HepG2 (cell line): ENCODE results near the gene SMCO4. TPM values are rescaled to one million over a fixed set of nuclear protein-coding genes. Genes with fewer than 3 reads are reported as not detected.

Experiments used
- ATAC-seq: fragments of 200-7000 bp; cut with Tn5 transposase; 3 replicates; pipeline ENCODE4 v1.9.1; 2020; ENCODE audit warnings: mild to moderate bottlenecking, moderate library complexity
- BruUV-seq: library from RNA; stranded (reverse); fragments of 400-500 nt; replicated peaks from 2 replicates; lab custom pipeline; 2021; lab: Mats Ljungman, UMichigan
- CTCF ChIA-PET: fragments of 300-600 bp; formaldehyde crosslinking; extraction: SDS; loops from one replicate; lab custom pipeline; 2021; ENCODE audit warnings: low total read pairs, inconsistent platforms, low intra/inter-chr PET ratio; lab: Yijun Ruan, JAX
- POLR2A ChIA-PET: fragments of 350-600 bp; sonication (Branson Sonifier 250); formaldehyde crosslinking; loops from one replicate; lab custom pipeline; 2020; ENCODE audit warnings: antibody characterized with exemption, inconsistent platforms; lab: Yijun Ruan, JAX
- DNase-seq: peaks from one replicate; pipeline ENCODE4 v3.0.0-alpha.2; 2015; ENCODE audit warnings: low spot score
- FAIRE-seq: peaks from 3 replicates; lab custom pipeline; 2011; peaks lifted over from hg19 to GRCh38; lab: Jason Lieb, UNC
- H2AFZ ChIP-seq: one replicate; pipeline ENCODE4 v1.6.1; 2011; ENCODE audit warnings: low read length, inconsistent platforms
- H3K27ac ChIP-seq: fragments of 300-600 bp; 3 replicates; pipeline ENCODE4 v1.8.0; 2011; ENCODE audit warnings: mixed run types, mild to moderate bottlenecking, mixed read lengths, low read length, inconsistent platforms; ENCODE audit not compliant: insufficient read depth; ENCODE audit errors: extremely low read length
- H3K27me3 ChIP-seq, 2 experiments: fragments of 200-600 bp in 1 of 2; 2 replicates in 1 of 2; 3 replicates in 1 of 2; pipeline versions ENCODE4 v1.6.0 to v1.8.0; 2011; ENCODE audit warnings: low read length in 2 of 2, mild to moderate bottlenecking in 2 of 2, moderate library complexity in 2 of 2, inconsistent platforms in 1 of 2; ENCODE audit not compliant: insufficient read depth in 2 of 2, control insufficient read depth in 1 of 2
- H3K36me3 ChIP-seq, 2 experiments: fragments of 200-600 bp in 1 of 2; replicated peaks in 1 of 2; 2 replicates in 1 of 2; 3 replicates in 1 of 2; pipeline versions ENCODE4 v1.5.1 to v1.8.0; 2011; ENCODE audit warnings: low read length in 2 of 2, inconsistent platforms in 1 of 2; ENCODE audit not compliant: insufficient read depth in 2 of 2, control insufficient read depth in 1 of 2
- H3K4me1 ChIP-seq: 2 replicates; pipeline ENCODE4 v1.5.1; 2012; ENCODE audit warnings: low read length, inconsistent platforms; ENCODE audit not compliant: insufficient read depth
- H3K4me2 ChIP-seq: 2 replicates; pipeline ENCODE4 v1.6.0; 2011; ENCODE audit warnings: low read depth, low read length, inconsistent platforms
- H3K4me3 ChIP-seq, 3 experiments: fragments of 200-600 bp in 1 of 3; sonication (generic), shearing (Covaris generic) in 1 of 3; replicated peaks in 1 of 3; 2 replicates each; pipeline ENCODE4 v1.5.1; 2011 to 2016; ENCODE audit warnings: low read length in 3 of 3, inconsistent platforms in 2 of 3, low read depth in 2 of 3, mild to moderate bottlenecking in 2 of 3, control low read depth in 1 of 3, mixed read lengths in 1 of 3; ENCODE audit not compliant: insufficient read depth in 1 of 3
- H3K79me2 ChIP-seq: one replicate; pipeline ENCODE4 v1.6.1; 2011; ENCODE audit warnings: low read length, inconsistent platforms; ENCODE audit not compliant: insufficient read depth
- H3K9ac ChIP-seq: 2 replicates; pipeline ENCODE4 v1.6.0; 2011; ENCODE audit warnings: mild to moderate bottlenecking, low read depth, low read length, inconsistent platforms; ENCODE audit not compliant: insufficient read depth
- H3K9me3 ChIP-seq: 2 replicates; pipeline ENCODE4 v1.5.1; 2012; ENCODE audit warnings: mild to moderate bottlenecking, low read length
- H4K20me1 ChIP-seq: 2 replicates; pipeline ENCODE4 v1.6.0; 2011; ENCODE audit warnings: inconsistent platforms, mild to moderate bottlenecking, low read length, moderate library complexity; ENCODE audit not compliant: insufficient read depth
- FOXM1 ChIP-seq: sonication (generic); formaldehyde crosslinking; IDR thresholded peaks from 2 replicates; pipeline ENCODE4 v1.5.0; 2020; ENCODE audit warnings: missing genetic modification reagents
- KDM5A ChIP-seq: fragments of 200-600 bp; sonication (generic); IDR thresholded peaks from 2 replicates; pipeline ENCODE4 v1.7.0; 2018; ENCODE audit warnings: antibody characterized with exemption, mild to moderate bottlenecking, low read length, borderline replicate concordance
- MAFK ChIP-seq, 2 experiments: IDR thresholded peaks in 1 of 2; conservative IDR thresholded peaks in 1 of 2; 2 replicates each; pipeline ENCODE4 v1.6.1; 2011; ENCODE audit warnings: improper control_type of control experiment in 2 of 2, low read length in 2 of 2
- MBD4 ChIP-seq: IDR thresholded peaks from 2 replicates; pipeline ENCODE4 v1.6.1; 2012; ENCODE audit warnings: low read length, inconsistent platforms, borderline replicate concordance
- PITX1 ChIP-seq: sonication (generic); formaldehyde crosslinking; IDR thresholded peaks from 2 replicates; pipeline ENCODE4 v1.5.1; 2020; ENCODE audit warnings: mild to moderate bottlenecking, missing genetic modification reagents
- STAG1 ChIP-seq: sonication (generic); formaldehyde crosslinking; IDR thresholded peaks from 2 replicates; pipeline ENCODE4 v1.4.0; 2020; ENCODE audit warnings: missing genetic modification reagents
- TFDP2 ChIP-seq: sonication (generic); formaldehyde crosslinking; IDR thresholded peaks from 2 replicates; pipeline ENCODE4 v1.4.0; 2020; ENCODE audit warnings: missing genetic modification reagents
- TOPORS ChIP-seq: sonication (generic); formaldehyde crosslinking; IDR thresholded peaks from 2 replicates; pipeline ENCODE4 v1.8.0; 2023; ENCODE audit warnings: mild to moderate bottlenecking, missing genetic modification reagents
- ZBTB44 ChIP-seq: sonication (generic); formaldehyde crosslinking; IDR thresholded peaks from 2 replicates; pipeline ENCODE4 v1.4.0; 2020; ENCODE audit warnings: missing genetic modification reagents
- ZNF281 ChIP-seq: sonication (generic); formaldehyde crosslinking; IDR thresholded peaks from 2 replicates; pipeline ENCODE4 v1.4.0; 2020; ENCODE audit warnings: missing genetic modification reagents, borderline replicate concordance
- ZNF562 ChIP-seq: sonication (generic); formaldehyde crosslinking; IDR thresholded peaks from 2 replicates; pipeline ENCODE4 v1.8.0; 2022; ENCODE audit warnings: missing genetic modification reagents, borderline replicate concordance
- WGBS: methylation state at CpG from one replicate; pipeline ENCODE4 v1.1.6; 2017; ENCODE audit warnings: low lambda C conversion rate; 5-methylcytosine and 5-hydroxymethylcytosine counted together
- in situ Hi-C: cut with HindIII; loops from 2 replicates; pipeline ENCODE4 v1.10.0; 2017; ENCODE audit warnings: low pct_unique_long_range_greater_than_20kb; ENCODE audit not compliant: extremely low pct_ligation_motif_present
- intact Hi-C: fragments of 100-400 bp; cut with micrococcal nuclease; formaldehyde crosslinking; loops from one replicate; pipeline ENCODE4 v1.10.0; 2022; ENCODE audit not compliant: unreplicated experiment
- polyA plus RNA-seq, 8 experiments: library from polyadenylated mRNA; depleted of rRNA in 3 of 8; stranded (reverse) in 7 of 8; unstranded in 1 of 8; fragments of >200 nt; fragmentation: Illumina TruSeq in 4 of 8; extraction: Trizol in 4 of 8; gene quantifications; 2 replicates each; pipeline versions ENCODE4 v1.2.1 to v1.2.3, GENCODE V29; 2011 to 2016; ENCODE audit warnings: low read depth in 4 of 8, missing spikeins in 1 of 8, mixed read lengths in 1 of 8; ENCODE audit not compliant: insufficient read depth in 1 of 8
- total RNA-seq, 5 experiments: library from RNA; depleted of rRNA; stranded (reverse); fragments of >200 nt; fragmentation: Illumina TruSeq; extraction: Trizol; gene quantifications; 2 replicates each; pipeline ENCODE4 v1.2.3, GENCODE V29; 2016; ENCODE audit warnings: low read depth in 1 of 5

The SMCO4 gene
- total and polyA plus RNA-seq, 2 of the 13 experiments (the other 11 are each of a cell fraction or from before 2014, with no cell fraction given), result 10.6 to 28.5 TPM

- TF ChIP-seq TFDP2 (CRISPR knock-in tag), result no peak
- no peak for TF ChIP-seq STAG1 (CRISPR knock-in tag)
Measured at GRCh38 chr11:93481279-93481678, 61.9 kb downstream of the SMCO4 start (continued).

GRCh38 chr11:93480756-93481155 is 62.4 kb downstream of the SMCO4 start:
- H3K9ac ChIP-seq, result no peak overlapping the region
- H4K20me1 ChIP-seq, result no peaks in the 10 kb centered on the region
- no peak overlapping the region for H3K4me3 ChIP-seq
- CTCF ChIA-PET, result no interaction called here
- no peak overlapping the region for H3K4me2 ChIP-seq
- no peaks in the 10 kb centered on the region for H3K27me3 ChIP-seq
- BruUV-seq, result no TSS peak
- intact Hi-C loops (no loop called here), in situ Hi-C loops (no loop called here)
- FAIRE-seq (no peak), DNase-seq (no peak), ATAC-seq (no peak)
- POLR2A ChIA-PET, result no interaction called here
- no peak overlapping the region for H3K27ac ChIP-seq
- H3K4me1 ChIP-seq, result peaks cover 2% of the 10 kb centered on the region
- no peaks in the 10 kb centered on the region for H3K9me3 ChIP-seq
- H2AFZ ChIP-seq, result no peak overlapping the region
- peaks cover 3 to 4% of the 10 kb centered on the region in 2 experiments; a peak in 2 of 5 replicates for H3K36me3 ChIP-seq
- 92% methylated on average over 1 of the region's 1 CpG for WGBS
- H3K79me2 ChIP-seq, result no peaks in the 10 kb centered on the region
- TF ChIP-seq ZBTB44 (CRISPR knock-in tag) (no peak), MBD4 (no peak), PITX1 (CRISPR knock-in tag) (no peak), KDM5A (no peak), TOPORS (CRISPR knock-in tag) (no peak), MAFK (conservative IDR thresholded peaks at IDR 0.05 in 1 of 2, IDR thresholded peaks at IDR 0.05 in 1 of 2; ENCODE audit: low read length in 2 of 2) (no peak), ZNF562 (CRISPR knock-in tag) (no peak), FOXM1 (CRISPR knock-in tag) (no peak), ZNF281 (CRISPR knock-in tag) (no peak)
